Stomach (tissue), 9 donors: ENCODE data around the gene UBR1. TPM values are rescaled to one million over a fixed set of nuclear protein-coding genes. Genes with fewer than 3 reads are reported as not detected.

ENCODE experiments used
- DNase-seq, 2 donors: peaks; one replicate each; pipeline versions ENCODE4 v3.0.0 to v3.0.0-alpha.2; 2013 to 2019
- H3K27ac ChIP-seq, 5 donors: fragments of 200-600 bp in 4 of 5; sonication (generic) in 4 of 5; one replicate each; pipeline ENCODE4 v1.5.1; 2013 to 2019; ENCODE audit warnings: mild to moderate bottlenecking in 1 of 5, moderate library complexity in 1 of 5
- H3K27me3 ChIP-seq, 3 donors: fragments of 200-600 bp; sonication (generic); one replicate each; pipeline ENCODE4 v1.5.1; 2017 to 2019; ENCODE audit warnings: mixed run types in 1 of 3
- H3K36me3 ChIP-seq, 4 donors: fragments of 200-600 bp; sonication (generic); 1 replicate in 3 of 4; 2 replicates in 1 of 4; pipeline ENCODE4 v1.5.1; 2016 to 2019
- H3K4me1 ChIP-seq, 4 donors: fragments of 200-600 bp; sonication (generic); one replicate each; pipeline ENCODE4 v1.5.1; 2016 to 2019
- H3K4me3 ChIP-seq, 4 donors: fragments of 200-600 bp; sonication (generic) in 3 of 4; one replicate each; pipeline ENCODE4 v1.5.1; 2016 to 2019; ENCODE audit warnings: mild to moderate bottlenecking in 1 of 4
- H3K9me3 ChIP-seq, 4 donors: fragments of 200-600 bp; sonication (generic); one replicate each; pipeline ENCODE4 v1.5.1; 2016 to 2019
- CTCF ChIP-seq, 7 experiments: fragments of 450-650 bp in 4 of 7; fragments of 200-600 bp in 3 of 7; sonication (generic) in 3 of 7; IDR thresholded peaks; one replicate each; pipeline ENCODE4 v1.5.1; 2016 to 2019; ENCODE audit warnings: antibody characterized with exemption in 7 of 7, control low read depth in 2 of 7, mild to moderate bottlenecking in 1 of 7
- EP300 ChIP-seq: sonication (generic); formaldehyde crosslinking; IDR thresholded peaks from one replicate; pipeline ENCODE4 v1.6.1; 2017; ENCODE audit warnings: antibody characterized with exemption
- POLR2A ChIP-seq, 4 donors: fragments of 450-650 bp; IDR thresholded peaks; one replicate each; pipeline ENCODE4 v1.6.1; 2016; ENCODE audit warnings: antibody characterized with exemption in 4 of 4, control low read depth in 2 of 4, mild to moderate bottlenecking in 1 of 4, moderate library complexity in 1 of 4
- POLR2AphosphoS5 ChIP-seq, 3 donors: sonication (generic); formaldehyde crosslinking; IDR thresholded peaks; one replicate each; pipeline ENCODE4 v1.6.1; 2016; ENCODE audit warnings: antibody characterized with exemption in 3 of 3
- WGBS, 5 donors: extraction: QIAGEN DNeasy Blood & Tissue Kit in 3 of 5; methylation state at CpG; one replicate each; pipeline versions ENCODE4 v1.1.5 to v1.1.7; 2013 to 2018; 5-methylcytosine and 5-hydroxymethylcytosine counted together
- intact Hi-C: fragments of 100-400 bp; cut with DNase I; formaldehyde crosslinking; loops from one replicate; pipeline ENCODE4 v1.15.1; 2023; ENCODE audit warnings: low total_unique reads
- polyA plus RNA-seq, 3 donors: library from polyadenylated mRNA; stranded (reverse); fragments of 200-250 nt; gene quantifications; one replicate each; pipeline ENCODE4 v1.2.3, GENCODE V29; 2013
- total RNA-seq, 5 donors: library from RNA; depleted of rRNA; stranded (reverse); fragments of >200 nt; gene quantifications; one replicate each; pipeline versions ENCODE4 v1.1.0 to v1.2.3, GENCODE V29; 2014 to 2016
- donor health status: healthy with polysubstance abuse.
- donor health status: Bipolar disorder and iron deficiency.
- donor health status: healthy.

Gene UBR1
- total and polyA plus RNA-seq, 8 donors, result 3.1 to 124 (median 12.3) TPM

DNA sequence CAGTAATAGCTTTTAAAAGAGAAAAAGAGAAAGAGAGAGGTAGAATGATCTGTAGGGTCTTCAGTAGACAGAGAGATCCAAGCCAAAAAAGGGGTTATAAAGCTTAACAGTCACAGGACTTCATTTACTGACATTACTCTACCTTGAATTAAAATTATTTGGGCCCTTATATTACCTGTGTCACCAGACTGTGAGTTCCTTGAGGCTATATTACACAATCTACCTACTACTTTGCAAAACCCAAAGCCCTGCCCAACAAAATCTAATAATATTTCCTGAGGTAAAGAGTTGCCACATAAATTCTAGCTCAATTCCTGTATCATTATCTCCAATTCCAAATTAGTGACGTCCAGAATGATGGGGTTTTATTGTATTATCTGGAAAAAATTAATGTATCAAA is 1.9 kb downstream of the UBR1 start:
- TF ChIP-seq POLR2A (IDR thresholded peaks at IDR 0.05) (no peak), POLR2AphosphoS5 (IDR thresholded peaks at IDR 0.05) (no peak), EP300 (no peak), CTCF (IDR thresholded peaks at IDR 0.05) (no peak)
- Histone ChIP-seq H3K9me3 (no peaks in the 10 kb centered on the region), H3K4me1 (peaks cover 18 to 46% (median 32%) of the 10 kb centered on the region in 4 donors), H3K27ac (peak overlapping the region in 1 of 5 donors; percentile 86), H3K27me3 (no peaks in the 10 kb centered on the region), H3K36me3 (peaks cover 0 to 29% (median 23%) of the 10 kb centered on the region in 4 donors), H3K4me3 (peak overlapping the region in 2 of 4 donors; percentile 57 to 78)
- intact Hi-C loops, result no loop called here
- no peak for DNase-seq
- WGBS, 5 donors, result 20 to 47% (median 31%) methylated on average over 1 of the region's 1 CpG

DNA sequence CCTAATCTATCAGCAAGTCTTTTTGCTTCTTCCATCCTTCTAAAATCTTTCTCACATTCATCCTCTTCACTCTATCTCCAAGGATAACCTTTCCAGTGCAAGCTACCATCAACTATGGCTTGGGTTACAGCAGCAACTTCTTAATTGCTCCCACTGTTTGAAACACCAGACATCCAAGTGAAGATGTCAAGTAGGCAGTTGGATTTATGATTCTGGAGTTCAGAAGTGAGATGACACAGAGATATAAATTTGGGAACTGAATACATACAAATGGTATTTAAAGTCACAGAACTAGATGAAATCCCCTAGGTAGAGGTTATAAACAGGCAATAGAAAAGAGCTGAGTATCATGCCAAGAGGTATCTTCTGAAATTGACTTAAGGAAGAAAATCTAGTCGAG is 3.7 kb downstream of the UBR1 start:
- peaks cover 0 to 29% (median 26%) of the 10 kb centered on the region in 4 donors for H3K36me3 ChIP-seq
- intact Hi-C loops, result no loop called here
- no peak for DNase-seq
- no peaks in the 10 kb centered on the region for H3K27me3 ChIP-seq
- no peak overlapping the region for H3K4me3 ChIP-seq
- 88 to 100% (median 93%) methylated on average over 1 of the region's 1 CpG for WGBS, 5 donors
- H3K27ac ChIP-seq, result no peak overlapping the region
- no peak for TF ChIP-seq CTCF (IDR thresholded peaks at IDR 0.05)
- TF ChIP-seq POLR2AphosphoS5 (IDR thresholded peaks at IDR 0.05), result no peak
- TF ChIP-seq POLR2A (IDR thresholded peaks at IDR 0.05), result no peak
- no peak for TF ChIP-seq EP300
- peaks cover 18 to 46% (median 32%) of the 10 kb centered on the region in 4 donors for H3K4me1 ChIP-seq
- no peaks in the 10 kb centered on the region for H3K9me3 ChIP-seq

- DNase-seq, result no peak
- H3K4me1 ChIP-seq, result peaks cover 14 to 47% (median 31%) of the 10 kb centered on the region in 4 donors
- H3K27me3 ChIP-seq, result no peaks in the 10 kb centered on the region
- H3K9me3 ChIP-seq, result no peaks in the 10 kb centered on the region
- peaks cover 0 to 32% (median 26%) of the 10 kb centered on the region in 4 donors for H3K36me3 ChIP-seq
- intact Hi-C loops, result no loop called here
- TF ChIP-seq CTCF (IDR thresholded peaks at IDR 0.05), result no peak
- no peak for TF ChIP-seq EP300
- TF ChIP-seq POLR2A (IDR thresholded peaks at IDR 0.05), result no peak
- no peak for TF ChIP-seq POLR2AphosphoS5 (IDR thresholded peaks at IDR 0.05)
- no peak overlapping the region for H3K4me3 ChIP-seq
- H3K27ac ChIP-seq, result no peak overlapping the region
Measured at GRCh38 chr15:43100971-43101370, 4.9 kb downstream of the UBR1 start.

DNA sequence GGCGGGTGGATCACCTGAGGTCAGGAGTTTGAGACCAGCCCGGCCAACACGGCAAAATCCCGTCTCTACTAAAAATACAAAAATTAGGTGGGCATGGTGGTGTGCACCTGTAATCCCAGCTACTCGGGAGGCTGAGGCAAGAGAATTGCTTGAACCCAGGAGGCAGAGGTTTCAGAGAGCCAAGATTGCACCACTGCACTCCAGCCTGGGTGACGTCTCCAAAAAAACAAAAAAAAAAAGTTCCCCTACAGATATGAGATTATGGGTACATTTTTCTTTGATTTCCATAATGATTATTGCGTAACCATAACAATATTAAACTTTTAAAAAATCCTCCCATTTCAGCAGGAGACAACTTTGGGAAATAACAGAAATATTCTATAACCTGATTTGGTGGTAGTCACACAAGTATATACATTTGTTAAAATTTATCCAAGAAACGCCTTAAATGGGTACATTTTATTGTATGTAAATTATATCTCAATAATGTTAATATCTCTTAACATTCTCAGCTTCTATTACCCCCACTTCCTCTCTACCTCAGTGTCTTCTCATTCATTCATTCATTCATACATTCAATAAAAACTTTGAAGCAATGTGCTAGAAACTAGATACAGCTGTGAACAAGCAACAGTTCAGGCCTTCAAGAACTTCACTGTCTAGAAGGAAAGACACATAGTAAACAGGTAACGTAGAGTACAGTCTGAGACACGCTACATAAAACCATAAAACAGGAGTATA is 6.6 kb downstream of the UBR1 start:
- peaks cover 0 to 32% (median 26%) of the 10 kb centered on the region in 4 donors for H3K36me3 ChIP-seq
- 95 to 98% (median 97%) methylated on average over 10 of the region's 10 CpGs for WGBS, 5 donors
- no peaks in the 10 kb centered on the region for H3K9me3 ChIP-seq
- H3K27ac ChIP-seq, result no peak overlapping the region
- H3K4me3 ChIP-seq, result no peak overlapping the region
- H3K4me1 ChIP-seq, result peaks cover 11 to 54% (median 31%) of the 10 kb centered on the region in 4 donors
- intact Hi-C loops, result no loop called here
- TF ChIP-seq EP300 (no peak), POLR2AphosphoS5 (IDR thresholded peaks at IDR 0.05) (no peak), CTCF (IDR thresholded peaks at IDR 0.05) (no peak), POLR2A (IDR thresholded peaks at IDR 0.05) (no peak)
- DNase-seq, result no peak
- no peaks in the 10 kb centered on the region for H3K27me3 ChIP-seq
